ENCODE data around the gene MAPK1. TPM values are rescaled to one million over a fixed set of nuclear protein-coding genes. Genes with fewer than 3 reads are reported as not detected.

MAPK1 gene
- total RNA-seq, 4 donors from 2014 or later, result 44.9 to 87.2 (median 63.5) TPM

GRCh38 chr22:21709688-21710087 lies 157.8 kb downstream of the MAPK1 start:
- 79% methylated on average over 8 of the region's 8 CpGs for WGBS
- intact Hi-C loops (cut with DNase I), result loop anchor here (5.0 kb wide), 1 partner anchor 228 kb away; no protein-coding TSS in a partner anchor
- TF ChIP-seq POLR2A (IDR thresholded peaks at IDR 0.05; ENCODE audit: low read depth) (no peak), EP300 (IDR thresholded peaks at IDR 0.05) (no peak), CTCF (IDR thresholded peaks at IDR 0.05) (no peak), POLR2AphosphoS5 (IDR thresholded peaks at IDR 0.05) (no peak)
- no peak for DNase-seq (ENCODE audit: extremely low spot score)
- no peaks in the 10 kb centered on the region for H3K9me3 ChIP-seq
- peaks cover 0 to 18% (median 0%) of the 10 kb centered on the region in 4 donors for H3K36me3 ChIP-seq
- H3K4me3 ChIP-seq, result no peak overlapping the region
- H3K27ac ChIP-seq (replicated peaks in 1 of 4), result no peak overlapping the region
- H3K27me3 ChIP-seq, result no peaks in the 10 kb centered on the region
- peaks cover 10 to 21% (median 12%) of the 10 kb centered on the region in 4 donors for H3K4me1 ChIP-seq

- intact Hi-C loops (cut with DNase I), result no loop called here
- Histone ChIP-seq H3K36me3 (peaks cover 0 to 20% (median 0%) of the 10 kb centered on the region in 4 donors), H3K27ac (replicated peaks in 1 of 4) (no peak overlapping the region), H3K27me3 (no peaks in the 10 kb centered on the region), H3K4me3 (no peak overlapping the region), H3K4me1 (peaks cover 10 to 20% (median 12%) of the 10 kb centered on the region in 4 donors), H3K9me3 (no peaks in the 10 kb centered on the region)
- no peak for DNase-seq (ENCODE audit: extremely low spot score)
- 97% methylated on average over 6 of the region's 6 CpGs for WGBS
- TF ChIP-seq EP300 (IDR thresholded peaks at IDR 0.05) (no peak), CTCF (IDR thresholded peaks at IDR 0.05) (no peak), POLR2A (IDR thresholded peaks at IDR 0.05; ENCODE audit: low read depth) (no peak), POLR2AphosphoS5 (IDR thresholded peaks at IDR 0.05) (no peak)
These were observed 158.5 kb downstream of the MAPK1 start for GRCh38 chr22:21708960-21709359.

- Histone ChIP-seq H3K36me3 (peaks cover 0 to 33% (median 7%) of the 10 kb centered on the region in 4 donors), H3K4me1 (peaks cover under 1 to 7% (median 6%) of the 10 kb centered on the region in 4 donors), H3K27ac (replicated peaks in 1 of 4) (no peak overlapping the region), H3K4me3 (no peak overlapping the region), H3K27me3 (no peaks in the 10 kb centered on the region), H3K9me3 (no peaks in the 10 kb centered on the region)
- TF ChIP-seq CTCF (IDR thresholded peaks at IDR 0.05), result no peak
- no peak for TF ChIP-seq EP300 (IDR thresholded peaks at IDR 0.05)
- TF ChIP-seq POLR2A (IDR thresholded peaks at IDR 0.05; ENCODE audit: low read depth), result no peak
- no peak for TF ChIP-seq POLR2AphosphoS5 (IDR thresholded peaks at IDR 0.05)
- 47% methylated on average over 3 of the region's 3 CpGs for WGBS
- no peak for DNase-seq (ENCODE audit: extremely low spot score)
- intact Hi-C loops (cut with DNase I), result no loop called here
These were observed 159.8 kb downstream of the MAPK1 start for GRCh38 chr22:21707677-21708076.

Small RNAs within 50 kb of the gene (small RNA-seq; reads per million reads assigned to genes)
- gene RN7SL280P, result 0 reads per million in 3 donors
- 0 reads per million in 3 donors for gene RNA5SP493

Other genes with a start within 250 kb of the MAPK1 start
- 10 to 100 TPM; 13.7 to 33.7 (median 26.2) TPM for gene YDJC, start 237.6 kb downstream of the MAPK1 start, total RNA-seq
- gene CCDC116, start 234.9 kb downstream of the MAPK1 start, total RNA-seq, result under 1 TPM; 0.26 to 0.99 (median 0.55) TPM
- 10 to 100 TPM; 22.4 to 40.8 (median 29.3) TPM for gene SDF2L1, start 225.3 kb downstream of the MAPK1 start, total RNA-seq
- 10 to 100 TPM; 16.9 to 34.3 (median 24.7) TPM for gene PPIL2, start 201.6 kb downstream of the MAPK1 start, total RNA-seq
- 10 to 100 TPM; 12.0 to 30.7 (median 16.5) TPM for gene YPEL1, start 131.9 kb downstream of the MAPK1 start, total RNA-seq
- gene PPM1F, start 85.2 kb upstream of the MAPK1 start, total RNA-seq, result 10 to 100 TPM; 30.3 to 88.5 (median 74.1) TPM
- gene TOP3B, start 115.1 kb upstream of the MAPK1 start, total RNA-seq, result 10 to 100 TPM; 12.3 to 27.5 (median 20.4) TPM

All from esophagus muscularis mucosa (tissue), 4 donors.